ENCODE results near the gene MFAP4. TPM values are rescaled to one million over a fixed set of nuclear protein-coding genes. Genes with fewer than 3 reads are reported as not detected.

MFAP4 gene
- total and polyA plus RNA-seq, 9 of the 15 experiments (the other 6 are each of a cell fraction or from before 2014, with no cell fraction given), result 0.07 to 0.24 TPM; not detected in 7

DNA sequence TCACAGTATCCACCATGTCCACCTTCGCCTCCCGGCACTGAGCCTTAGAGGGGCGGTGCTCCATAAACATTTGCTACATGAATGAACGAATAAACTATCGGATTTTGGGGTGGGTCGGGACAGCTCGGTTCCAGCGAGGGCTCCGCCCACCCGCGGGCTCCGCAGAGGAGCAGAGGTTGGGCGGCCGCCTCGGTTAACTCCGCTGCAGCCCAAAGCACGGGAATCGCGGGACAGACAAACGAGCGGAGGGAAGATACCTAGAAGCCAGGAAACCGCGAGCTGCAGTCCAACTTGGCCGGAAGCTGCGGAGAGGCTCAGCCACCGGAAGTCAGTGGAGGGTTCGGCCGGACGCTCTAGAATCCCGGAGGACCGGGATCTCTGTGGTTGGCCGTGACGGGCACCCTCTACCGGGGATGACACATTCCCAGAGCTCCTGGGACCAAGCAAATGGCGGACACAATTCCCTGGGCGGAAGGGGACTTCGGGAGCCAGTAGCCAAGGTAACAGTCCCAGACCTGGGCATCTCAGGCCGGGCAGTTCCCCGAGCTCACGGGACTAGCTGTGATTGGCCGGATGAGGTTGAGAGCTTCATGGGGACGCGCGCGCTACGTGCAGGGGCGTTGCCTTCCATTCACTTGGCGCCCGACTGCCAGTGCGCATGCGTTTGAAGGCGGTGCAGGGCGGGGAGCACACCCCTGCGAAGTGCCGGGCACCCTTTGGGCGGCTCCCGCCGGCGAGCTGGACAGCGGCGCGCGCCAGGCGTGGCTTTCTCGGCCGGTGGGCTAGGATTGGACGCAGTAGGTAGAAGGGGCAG, 9.2 kb downstream of the MFAP4 start (continued):
- TF ChIP-seq, protein P1, sequence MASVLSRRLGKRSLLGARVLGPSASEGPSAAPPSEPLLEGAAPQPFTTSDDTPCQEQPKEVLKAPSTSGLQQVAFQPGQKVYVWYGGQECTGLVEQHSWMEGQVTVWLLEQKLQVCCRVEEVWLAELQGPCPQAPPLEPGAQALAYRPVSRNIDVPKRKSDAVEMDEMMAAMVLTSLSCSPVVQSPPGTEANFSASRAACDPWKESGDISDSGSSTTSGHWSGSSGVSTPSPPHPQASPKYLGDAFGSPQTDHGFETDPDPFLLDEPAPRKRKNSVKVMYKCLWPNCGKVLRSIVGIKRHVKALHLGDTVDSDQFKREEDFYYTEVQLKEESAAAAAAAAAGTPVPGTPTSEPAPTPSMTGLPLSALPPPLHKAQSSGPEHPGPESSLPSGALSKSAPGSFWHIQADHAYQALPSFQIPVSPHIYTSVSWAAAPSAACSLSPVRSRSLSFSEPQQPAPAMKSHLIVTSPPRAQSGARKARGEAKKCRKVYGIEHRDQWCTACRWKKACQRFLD (CRISPR knock-in tag; IDR thresholded peaks at IDR 0.05), result peak; percentile 62; the same call in 1 of the 2 replicates
- no peak for TF ChIP-seq ZNF324 (CRISPR knock-in tag; IDR thresholded peaks at IDR 0.05)
- TF ChIP-seq NR3C1 (CRISPR knock-in tag; IDR thresholded peaks at IDR 0.05), result no peak
- TF ChIP-seq ZNF41 (CRISPR knock-in tag; conservative IDR thresholded peaks at IDR 0.05), result no peak
- TF ChIP-seq, protein P2, sequence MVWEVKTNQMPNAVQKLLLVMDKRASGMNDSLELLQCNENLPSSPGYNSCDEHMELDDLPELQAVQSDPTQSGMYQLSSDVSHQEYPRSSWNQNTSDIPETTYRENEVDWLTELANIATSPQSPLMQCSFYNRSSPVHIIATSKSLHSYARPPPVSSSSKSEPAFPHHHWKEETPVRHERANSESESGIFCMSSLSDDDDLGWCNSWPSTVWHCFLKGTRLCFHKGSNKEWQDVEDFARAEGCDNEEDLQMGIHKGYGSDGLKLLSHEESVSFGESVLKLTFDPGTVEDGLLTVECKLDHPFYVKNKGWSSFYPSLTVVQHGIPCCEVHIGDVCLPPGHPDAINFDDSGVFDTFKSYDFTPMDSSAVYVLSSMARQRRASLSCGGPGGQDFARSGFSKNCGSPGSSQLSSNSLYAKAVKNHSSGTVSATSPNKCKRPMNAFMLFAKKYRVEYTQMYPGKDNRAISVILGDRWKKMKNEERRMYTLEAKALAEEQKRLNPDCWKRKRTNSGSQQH (CRISPR knock-in tag; IDR thresholded peaks at IDR 0.05), result no peak
- TF ChIP-seq, protein P3, sequence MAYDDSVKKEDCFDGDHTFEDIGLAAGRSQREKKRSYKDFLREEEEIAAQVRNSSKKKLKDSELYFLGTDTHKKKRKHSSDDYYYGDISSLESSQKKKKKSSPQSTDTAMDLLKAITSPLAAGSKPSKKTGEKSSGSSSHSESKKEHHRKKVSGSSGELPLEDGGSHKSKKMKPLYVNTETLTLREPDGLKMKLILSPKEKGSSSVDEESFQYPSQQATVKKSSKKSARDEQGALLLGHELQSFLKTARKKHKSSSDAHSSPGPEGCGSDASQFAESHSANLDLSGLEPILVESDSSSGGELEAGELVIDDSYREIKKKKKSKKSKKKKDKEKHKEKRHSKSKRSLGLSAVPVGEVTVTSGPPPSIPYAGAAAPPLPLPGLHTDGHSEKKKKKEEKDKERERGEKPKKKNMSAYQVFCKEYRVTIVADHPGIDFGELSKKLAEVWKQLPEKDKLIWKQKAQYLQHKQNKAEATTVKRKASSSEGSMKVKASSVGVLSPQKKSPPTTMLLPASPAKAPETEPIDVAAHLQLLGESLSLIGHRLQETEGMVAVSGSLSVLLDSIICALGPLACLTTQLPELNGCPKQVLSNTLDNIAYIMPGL (CRISPR knock-in tag; IDR thresholded peaks at IDR 0.05), result no peak
- TF ChIP-seq E2F3 (CRISPR knock-in tag; IDR thresholded peaks at IDR 0.05), result no peak
- no peak for TF ChIP-seq SMC3 (conservative IDR thresholded peaks at IDR 0.05; ENCODE audit: insufficient read depth, low read depth, low read length)
- TF ChIP-seq GATA2 (CRISPR knock-in tag; IDR thresholded peaks at IDR 0.05), result no peak
- TF ChIP-seq, protein P4, sequence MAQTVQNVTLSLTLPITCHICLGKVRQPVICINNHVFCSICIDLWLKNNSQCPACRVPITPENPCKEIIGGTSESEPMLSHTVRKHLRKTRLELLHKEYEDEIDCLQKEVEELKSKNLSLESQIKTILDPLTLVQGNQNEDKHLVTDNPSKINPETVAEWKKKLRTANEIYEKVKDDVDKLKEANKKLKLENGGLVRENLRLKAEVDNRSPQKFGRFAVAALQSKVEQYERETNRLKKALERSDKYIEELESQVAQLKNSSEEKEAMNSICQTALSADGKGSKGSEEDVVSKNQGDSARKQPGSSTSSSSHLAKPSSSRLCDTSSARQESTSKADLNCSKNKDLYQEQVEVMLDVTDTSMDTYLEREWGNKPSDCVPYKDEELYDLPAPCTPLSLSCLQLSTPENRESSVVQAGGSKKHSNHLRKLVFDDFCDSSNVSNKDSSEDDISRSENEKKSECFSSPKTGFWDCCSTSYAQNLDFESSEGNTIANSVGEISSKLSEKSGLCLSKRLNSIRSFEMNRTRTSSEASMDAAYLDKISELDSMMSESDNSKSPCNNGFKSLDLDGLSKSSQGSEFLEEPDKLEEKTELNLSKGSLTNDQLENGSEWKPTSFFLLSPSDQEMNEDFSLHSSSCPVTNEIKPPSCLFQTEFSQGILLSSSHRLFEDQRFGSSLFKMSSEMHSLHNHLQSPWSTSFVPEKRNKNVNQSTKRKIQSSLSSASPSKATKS (CRISPR knock-in tag; IDR thresholded peaks at IDR 0.05), result no peak
- no peak for TF ChIP-seq NCOA1 (IDR thresholded peaks at IDR 0.05; ENCODE audit: low read depth)
- TF ChIP-seq ZSCAN32 (CRISPR knock-in tag; IDR thresholded peaks at IDR 0.05), result no peak
- TF ChIP-seq CBFA2T2 (conservative IDR thresholded peaks at IDR 0.05), result no peak
- no peak for TF ChIP-seq ESRRB (CRISPR knock-in tag; IDR thresholded peaks at IDR 0.05; ENCODE audit: borderline replicate concordance)
- TF ChIP-seq, protein P5, sequence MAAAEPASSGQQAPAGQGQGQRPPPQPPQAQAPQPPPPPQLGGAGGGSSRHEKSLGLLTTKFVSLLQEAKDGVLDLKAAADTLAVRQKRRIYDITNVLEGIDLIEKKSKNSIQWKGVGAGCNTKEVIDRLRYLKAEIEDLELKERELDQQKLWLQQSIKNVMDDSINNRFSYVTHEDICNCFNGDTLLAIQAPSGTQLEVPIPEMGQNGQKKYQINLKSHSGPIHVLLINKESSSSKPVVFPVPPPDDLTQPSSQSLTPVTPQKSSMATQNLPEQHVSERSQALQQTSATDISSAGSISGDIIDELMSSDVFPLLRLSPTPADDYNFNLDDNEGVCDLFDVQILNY (CRISPR knock-in tag; IDR thresholded peaks at IDR 0.05), result no peak
- no peak for TF ChIP-seq KDM2B (CRISPR knock-in tag; IDR thresholded peaks at IDR 0.05)
